Gastrocnemius medialis (tissue), 4 donors: ENCODE data around the gene SH3RF1. TPM values are rescaled to one million over a fixed set of nuclear protein-coding genes. Genes with fewer than 3 reads are reported as not detected.
A peak's percentile ranks its signal among the peaks of the same experiment; 100 is the strongest.

ENCODE experiments used
- ATAC-seq, 2 donors: fragments of 150-250 bp; one replicate each; pipeline ENCODE4 v1.9.1; 2016
- DNase-seq, 2 donors: peaks; one replicate each; pipeline ENCODE4 v3.0.0-alpha.2; 2019
- H3K27ac ChIP-seq, 4 donors: fragments of 200-600 bp; sonication (generic); 1 replicate in 1 of 4; 2 replicates in 3 of 4; pipeline ENCODE4 v1.5.1; 2016 to 2018; ENCODE audit warnings: mild to moderate bottlenecking in 2 of 4, moderate library complexity in 1 of 4
- H3K27me3 ChIP-seq, 3 donors: fragments of 200-600 bp; sonication (generic) in 2 of 3; 1 replicate in 1 of 3; 2 replicates in 2 of 3; pipeline versions ENCODE4 v1.5.1 to v1.6.0; 2016 to 2019; ENCODE audit warnings: mild to moderate bottlenecking in 1 of 3, moderate library complexity in 1 of 3
- H3K36me3 ChIP-seq, 2 donors: fragments of 200-600 bp; sonication (generic) in 1 of 2; one replicate each; pipeline ENCODE4 v1.5.1; 2017 to 2018
- H3K4me1 ChIP-seq, 2 donors: fragments of 200-600 bp; sonication (generic) in 1 of 2; one replicate each; pipeline ENCODE4 v1.5.1; 2016 to 2017; ENCODE audit warnings: mild to moderate bottlenecking in 2 of 2
- H3K4me3 ChIP-seq, 4 donors: fragments of 200-600 bp; sonication (generic) in 3 of 4; 1 replicate in 1 of 4; 2 replicates in 3 of 4; pipeline ENCODE4 v1.5.1; 2016 to 2019; ENCODE audit warnings: mild to moderate bottlenecking in 2 of 4
- H3K9me3 ChIP-seq, 3 donors: fragments of 200-600 bp; sonication (generic) in 2 of 3; 1 replicate in 1 of 3; 2 replicates in 2 of 3; pipeline ENCODE4 v1.5.1; 2016 to 2019
- CTCF ChIP-seq, 5 experiments: fragments of 450-650 bp in 3 of 5; fragments of 200-600 bp in 2 of 5; sonication (generic) in 2 of 5; IDR thresholded peaks in 4 of 5; conservative IDR thresholded peaks in 1 of 5; 1 replicate in 4 of 5; 2 replicates in 1 of 5; pipeline ENCODE4 v1.5.1; 2016 to 2019; ENCODE audit warnings: antibody characterized with exemption in 5 of 5, mild to moderate bottlenecking in 3 of 5, moderate library complexity in 3 of 5
- POLR2A ChIP-seq, 2 donors: fragments of 450-650 bp; IDR thresholded peaks; one replicate each; pipeline ENCODE4 v1.6.1; 2017; ENCODE audit warnings: antibody characterized with exemption in 2 of 2, mild to moderate bottlenecking in 2 of 2, moderate library complexity in 2 of 2
- in situ Hi-C, 4 donors: fragments of 200-750 bp; cut with MboI; loops; one replicate each; pipeline versions ENCODE4 v1.15.0 to v1.8.0; 2017; ENCODE audit warnings: low sequenced_read_pairs in 4 of 4
- intact Hi-C: fragments of 100-400 bp; cut with DNase I; formaldehyde crosslinking; loops from one replicate; pipeline ENCODE4 v1.15.1; 2023; ENCODE audit warnings: low total_unique reads
- total RNA-seq, 4 donors: library from RNA; depleted of rRNA; stranded (reverse); fragments of >200 nt; gene quantifications; one replicate each; pipeline versions ENCODE4 v1.1.0 to v1.2.3, GENCODE V29; 2016

The SH3RF1 gene
- total RNA-seq, 4 donors from 2014 or later = 12.6 to 27.0 (median 13.4) TPM

GRCh38 chr4:169066934-169067333, 203.8 kb downstream of the SH3RF1 start:
- Histone ChIP-seq H3K27me3 (no peaks in the 10 kb centered on the region), H3K27ac (no peak overlapping the region), H3K9me3 (no peaks in the 10 kb centered on the region), H3K4me1 (peaks cover 0 to 4% of the 10 kb centered on the region in 2 donors), H3K4me3 (no peak overlapping the region), H3K36me3 (no peaks in the 10 kb centered on the region)
- no peak for TF ChIP-seq POLR2A (IDR thresholded peaks at IDR 0.05)
- no peak for TF ChIP-seq CTCF (IDR thresholded peaks at IDR 0.05 in 4 of 5, conservative IDR thresholded peaks at IDR 0.05 in 1 of 5)
- ATAC-seq (no peak), DNase-seq (no peak)
- intact Hi-C loops = no loop called here
- in situ Hi-C loops = no loop called here

DNA sequence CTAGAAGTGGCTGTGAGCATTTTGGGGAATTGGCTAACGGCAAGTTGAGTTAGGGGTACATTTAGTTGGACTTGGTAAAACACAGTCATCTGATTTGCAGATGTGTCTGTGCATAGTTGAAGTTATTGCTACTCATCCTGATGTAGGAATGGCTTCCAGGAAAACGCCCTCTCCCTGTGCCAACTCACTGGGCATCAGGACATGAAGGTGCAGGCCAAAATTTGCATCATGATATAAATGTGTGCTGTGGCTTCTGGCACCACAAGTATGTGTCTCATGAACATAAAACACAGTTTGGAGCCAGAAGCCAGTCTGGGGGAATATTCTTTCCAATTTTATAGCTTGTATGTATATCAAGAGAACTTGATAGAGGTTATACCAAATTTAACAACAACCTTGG, 206.5 kb downstream of the SH3RF1 start:
- Histone ChIP-seq H3K27ac (no peak overlapping the region), H3K36me3 (no peaks in the 10 kb centered on the region), H3K4me1 (peaks cover 16 to 20% of the 10 kb centered on the region in 2 donors), H3K9me3 (no peaks in the 10 kb centered on the region), H3K27me3 (no peaks in the 10 kb centered on the region), H3K4me3 (no peak overlapping the region)
- intact Hi-C loops (no loop called here), in situ Hi-C loops (no loop called here)
- ATAC-seq (no peak), DNase-seq (no peak)
- TF ChIP-seq POLR2A (IDR thresholded peaks at IDR 0.05) = no peak

- Histone ChIP-seq H3K27ac (peak overlapping the region in 2 of 4 donors; percentile 87 to 88), H3K27me3 (no peaks in the 10 kb centered on the region), H3K4me1 (peaks cover 24 to 28% of the 10 kb centered on the region in 2 donors), H3K9me3 (no peaks in the 10 kb centered on the region), H3K36me3 (no peaks in the 10 kb centered on the region), H3K4me3 (no peak overlapping the region)
- intact Hi-C loops (no loop called here), in situ Hi-C loops (no loop called here)
- ATAC-seq (no peak), DNase-seq (no peak)
- TF ChIP-seq CTCF (IDR thresholded peaks at IDR 0.05 in 4 of 5, conservative IDR thresholded peaks at IDR 0.05 in 1 of 5) (no peak), POLR2A (IDR thresholded peaks at IDR 0.05) (no peak)
Measured at GRCh38 chr4:169063441-169063840, 207.3 kb downstream of the SH3RF1 start.

- no peaks in the 10 kb centered on the region for H3K27me3 ChIP-seq
- no peak for ATAC-seq
- DNase-seq = no peak
- in situ Hi-C loops = no loop called here
- H3K4me1 ChIP-seq = peaks cover 30 to 32% of the 10 kb centered on the region in 2 donors
- H3K9me3 ChIP-seq = no peaks in the 10 kb centered on the region
- no peaks in the 10 kb centered on the region for H3K36me3 ChIP-seq
- peak overlapping the region; percentile 52 to 88 (median 82) for H3K27ac ChIP-seq
- TF ChIP-seq CTCF (IDR thresholded peaks at IDR 0.05 in 4 of 5, conservative IDR thresholded peaks at IDR 0.05 in 1 of 5) (no peak), POLR2A (IDR thresholded peaks at IDR 0.05) (no peak)
- intact Hi-C loops = no loop called here
- no peak overlapping the region for H3K4me3 ChIP-seq
Measured at GRCh38 chr4:169062897-169063244, 207.9 kb downstream of the SH3RF1 start.

- Histone ChIP-seq H3K9me3 (no peaks in the 10 kb centered on the region), H3K27ac (peak overlapping the region in 3 of 4 donors; percentile 77 to 88 (median 87)), H3K36me3 (no peaks in the 10 kb centered on the region), H3K27me3 (no peaks in the 10 kb centered on the region), H3K4me1 (peaks cover 32% of the 10 kb centered on the region in 2 donors), H3K4me3 (no peak overlapping the region)
- no peak for ATAC-seq
- DNase-seq = no peak
- in situ Hi-C loops (no loop called here), intact Hi-C loops (no loop called here)
- TF ChIP-seq POLR2A (IDR thresholded peaks at IDR 0.05) (no peak), CTCF (IDR thresholded peaks at IDR 0.05 in 4 of 5, conservative IDR thresholded peaks at IDR 0.05 in 1 of 5) (no peak)
Measured at GRCh38 chr4:169061386-169061785, 209.4 kb downstream of the SH3RF1 start.
